ENCODE data around the gene TMEM63C.
"Not testable (repeated sequence)": the region's sequence is repeated elsewhere in the genome, so short reads cannot be mapped to it uniquely, and the experiment has no call there.

The TMEM63C gene

GRCh38 chr14:77172916-77173315 lies 8.7 kb upstream of the TMEM63C start (continued):
- no peak for TF ChIP-seq ESRRG (CRISPR knock-in tag; IDR thresholded peaks at IDR 0.05)
- TF ChIP-seq CSRNP3 (CRISPR knock-in tag; IDR thresholded peaks at IDR 0.05): no peak
- no peak for TF ChIP-seq ZC3H10 (CRISPR knock-in tag; IDR thresholded peaks at IDR 0.05)
- TF ChIP-seq ZNF70 (CRISPR knock-in tag; IDR thresholded peaks at IDR 0.05): no peak

DNA sequence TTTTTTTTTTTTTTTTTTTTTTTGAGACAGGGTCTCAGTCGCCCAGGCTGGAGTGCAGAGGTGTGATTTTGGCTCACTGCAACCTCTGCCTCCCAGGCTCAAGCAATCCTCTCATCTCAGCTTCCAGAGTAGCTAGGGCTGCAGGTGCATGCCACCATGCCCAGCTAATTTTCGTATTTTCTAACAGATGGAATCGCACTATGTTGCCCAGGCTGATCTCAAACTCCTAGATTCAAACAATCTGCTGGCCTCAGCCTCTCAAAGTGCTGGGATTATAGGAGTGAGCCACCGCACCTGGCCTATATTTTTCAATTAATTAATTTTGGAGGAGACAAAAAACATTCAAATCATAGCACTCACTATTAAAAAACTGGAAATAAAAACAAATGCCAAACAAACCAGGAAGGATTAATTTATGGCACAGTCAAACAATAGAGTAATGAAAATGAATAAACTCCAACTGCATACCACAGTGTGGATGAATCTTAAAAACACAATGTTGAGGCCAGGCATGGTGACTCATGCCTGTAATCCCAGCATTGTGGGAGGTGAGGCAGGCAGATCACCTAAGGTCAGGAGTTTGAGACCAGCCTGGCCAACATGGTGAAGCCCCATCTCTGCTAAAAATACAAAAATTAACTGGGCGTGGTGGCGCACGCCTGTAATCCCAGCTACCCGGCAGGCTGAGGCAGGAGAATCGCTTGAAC lies 7.5 kb upstream of the TMEM63C start:
- not testable (repeated sequence) for ATAC-seq

DNA sequence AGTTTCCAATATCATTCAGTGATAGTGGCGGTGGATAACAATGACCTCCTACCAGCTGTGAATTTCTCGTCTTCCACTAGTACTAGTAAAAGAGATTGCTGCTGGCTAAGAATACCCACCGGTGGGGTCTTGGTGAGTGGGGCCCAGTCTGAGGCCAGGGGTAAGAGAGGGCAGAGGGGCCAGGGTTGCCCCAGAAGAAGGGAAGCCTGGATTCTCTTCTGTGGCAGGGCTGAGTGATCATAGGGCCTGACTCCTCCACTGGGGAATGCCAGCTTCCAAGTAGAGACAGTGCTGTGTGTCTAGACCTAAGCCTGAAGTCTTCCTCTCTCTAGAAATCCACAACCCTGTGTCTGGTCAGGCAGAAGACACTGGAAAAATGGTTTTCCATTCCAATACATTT lies 5.8 kb upstream of the TMEM63C start:
- TF ChIP-seq, protein P1, sequence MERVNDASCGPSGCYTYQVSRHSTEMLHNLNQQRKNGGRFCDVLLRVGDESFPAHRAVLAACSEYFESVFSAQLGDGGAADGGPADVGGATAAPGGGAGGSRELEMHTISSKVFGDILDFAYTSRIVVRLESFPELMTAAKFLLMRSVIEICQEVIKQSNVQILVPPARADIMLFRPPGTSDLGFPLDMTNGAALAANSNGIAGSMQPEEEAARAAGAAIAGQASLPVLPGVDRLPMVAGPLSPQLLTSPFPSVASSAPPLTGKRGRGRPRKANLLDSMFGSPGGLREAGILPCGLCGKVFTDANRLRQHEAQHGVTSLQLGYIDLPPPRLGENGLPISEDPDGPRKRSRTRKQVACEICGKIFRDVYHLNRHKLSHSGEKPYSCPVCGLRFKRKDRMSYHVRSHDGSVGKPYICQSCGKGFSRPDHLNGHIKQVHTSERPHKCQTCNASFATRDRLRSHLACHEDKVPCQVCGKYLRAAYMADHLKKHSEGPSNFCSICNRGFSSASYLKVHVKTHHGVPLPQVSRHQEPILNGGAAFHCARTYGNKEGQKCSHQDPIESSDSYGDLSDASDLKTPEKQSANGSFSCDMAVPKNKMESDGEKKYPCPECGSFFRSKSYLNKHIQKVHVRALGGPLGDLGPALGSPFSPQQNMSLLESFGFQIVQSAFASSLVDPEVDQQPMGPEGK (CRISPR knock-in tag; IDR thresholded peaks at IDR 0.05; ENCODE audit: borderline replicate concordance): no peak
- no peak for TF ChIP-seq ZNF8 (CRISPR knock-in tag; IDR thresholded peaks at IDR 0.05)
- TF ChIP-seq ZFP3 (CRISPR knock-in tag; IDR thresholded peaks at IDR 0.05): no peak
- no peak for TF ChIP-seq GLIS3 (CRISPR knock-in tag; IDR thresholded peaks at IDR 0.05)
- TF ChIP-seq CSDC2 (CRISPR knock-in tag; IDR thresholded peaks at IDR 0.05): no peak
- no peak for TF ChIP-seq OSR1 (CRISPR knock-in tag; IDR thresholded peaks at IDR 0.05)
- TF ChIP-seq POU6F1 (CRISPR knock-in tag; IDR thresholded peaks at IDR 0.05; ENCODE audit: borderline replicate concordance, low read depth): no peak
- no peak for TF ChIP-seq ZNF70 (CRISPR knock-in tag; IDR thresholded peaks at IDR 0.05)
- TF ChIP-seq TOX (CRISPR knock-in tag; IDR thresholded peaks at IDR 0.05; ENCODE audit: borderline replicate concordance): no peak
- TF ChIP-seq PPARA (CRISPR knock-in tag; IDR thresholded peaks at IDR 0.05; ENCODE audit: borderline replicate concordance): no peak
- TF ChIP-seq CSRNP3 (CRISPR knock-in tag; IDR thresholded peaks at IDR 0.05): no peak
- TF ChIP-seq ISL1 (CRISPR knock-in tag; IDR thresholded peaks at IDR 0.05): no peak
- no peak for TF ChIP-seq SNAI2 (CRISPR knock-in tag; IDR thresholded peaks at IDR 0.05)
- no peak for TF ChIP-seq CREB5 (CRISPR knock-in tag; IDR thresholded peaks at IDR 0.05; ENCODE audit: low read depth)
- no peak for ATAC-seq

DNA sequence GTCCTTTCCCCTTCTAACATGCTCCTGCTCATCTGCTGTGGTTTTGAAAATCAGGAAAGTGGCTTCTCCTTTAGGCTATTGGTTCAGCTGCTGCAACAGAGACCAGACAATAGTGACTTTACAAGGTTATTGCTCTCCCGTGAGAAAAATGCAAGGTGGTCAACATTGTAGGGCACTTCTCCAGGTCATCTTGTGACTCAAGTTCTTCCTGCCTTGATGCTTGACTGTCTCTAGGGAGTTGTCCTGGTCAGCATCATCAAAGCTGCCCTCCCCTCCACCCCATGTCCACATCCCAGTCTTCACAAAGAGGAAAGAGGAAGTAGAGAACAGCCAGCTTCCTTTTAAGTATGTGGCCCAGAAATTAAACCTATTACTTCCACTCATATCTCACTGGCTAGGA lies 3.9 kb upstream of the TMEM63C start:
- TF ChIP-seq BACH2 (CRISPR knock-in tag; IDR thresholded peaks at IDR 0.05; ENCODE audit: borderline replicate concordance): no peak
- no peak for ATAC-seq

DNA sequence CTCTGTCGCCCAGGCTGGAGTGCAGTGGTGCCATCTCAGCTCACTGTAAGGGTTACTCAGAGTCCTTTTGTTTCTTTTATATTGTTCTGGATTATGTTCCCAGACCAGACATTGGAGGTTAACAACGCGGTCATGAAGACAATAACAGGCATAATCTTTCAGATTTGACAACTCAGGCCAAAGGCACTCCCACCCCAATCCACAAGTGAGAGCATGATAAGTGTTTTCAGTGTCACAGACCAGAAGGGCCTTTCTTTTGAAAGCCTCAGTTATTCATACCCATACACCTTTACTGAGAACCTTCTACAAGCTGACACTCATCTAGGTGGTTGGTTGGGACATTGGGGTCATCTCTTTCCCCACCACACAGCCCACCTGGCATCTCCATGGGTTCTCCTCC lies 2.9 kb upstream of the TMEM63C start:
- TF ChIP-seq ZNF70 (CRISPR knock-in tag; IDR thresholded peaks at IDR 0.05): no peak
- TF ChIP-seq ZFP30 (CRISPR knock-in tag; IDR thresholded peaks at IDR 0.05): no peak
- TF ChIP-seq OSR1 (CRISPR knock-in tag; IDR thresholded peaks at IDR 0.05): no peak
- no peak for TF ChIP-seq ZC3H10 (CRISPR knock-in tag; IDR thresholded peaks at IDR 0.05)
- TF ChIP-seq CSDC2 (CRISPR knock-in tag; IDR thresholded peaks at IDR 0.05): no peak
- TF ChIP-seq CREB5 (CRISPR knock-in tag; IDR thresholded peaks at IDR 0.05; ENCODE audit: low read depth): no peak
- TF ChIP-seq SNAI2 (CRISPR knock-in tag; IDR thresholded peaks at IDR 0.05): no peak
- TF ChIP-seq TSHZ2 (CRISPR knock-in tag; IDR thresholded peaks at IDR 0.05): no peak
- TF ChIP-seq ZNF565 (CRISPR knock-in tag; conservative IDR thresholded peaks at IDR 0.05; ENCODE audit: low read depth): no peak
- TF ChIP-seq BACH2 (CRISPR knock-in tag; IDR thresholded peaks at IDR 0.05; ENCODE audit: borderline replicate concordance): no peak
- no peak for TF ChIP-seq GLIS3 (CRISPR knock-in tag; IDR thresholded peaks at IDR 0.05)
- TF ChIP-seq ARNTL (CRISPR knock-in tag; IDR thresholded peaks at IDR 0.05; ENCODE audit: borderline replicate concordance, low read depth): no peak
- no peak for TF ChIP-seq PPARA (CRISPR knock-in tag; IDR thresholded peaks at IDR 0.05; ENCODE audit: borderline replicate concordance)
- ATAC-seq: no peak
